NCI-H510A (cell line): Measurements from ENCODE around the gene SLC31A1.

Experiments used
- DNase-seq: peaks from one replicate; lab custom pipeline; 2025; lab: John Stamatoyannopoulos, UW

The SLC31A1 gene

GRCh38 chr9:113307396-113307975 is 86.1 kb downstream of the SLC31A1 start:
- no peak for DNase-seq

GRCh38 chr9:113309204-113309813 is 88.0 kb downstream of the SLC31A1 start:
- DNase-seq = no peak

GRCh38 chr9:113310538-113310937 is 89.2 kb downstream of the SLC31A1 start:
- no peak for DNase-seq

GRCh38 chr9:113311961-113312360 is 90.6 kb downstream of the SLC31A1 start:
- no peak for DNase-seq

- no peak for DNase-seq
Observed at GRCh38 chr9:113313261-113313660, 91.9 kb downstream of the SLC31A1 start.
